Dedifferentiated amniotic fluid mesenchymal stem cell (primary cell): ENCODE results near the gene SLC19A1.

Experiments used
- DNase-seq: peaks from one replicate; pipeline ENCODE4 v3.0.0-alpha.2; 2016; ENCODE audit errors: extremely low spot score

Gene SLC19A1

DNA sequence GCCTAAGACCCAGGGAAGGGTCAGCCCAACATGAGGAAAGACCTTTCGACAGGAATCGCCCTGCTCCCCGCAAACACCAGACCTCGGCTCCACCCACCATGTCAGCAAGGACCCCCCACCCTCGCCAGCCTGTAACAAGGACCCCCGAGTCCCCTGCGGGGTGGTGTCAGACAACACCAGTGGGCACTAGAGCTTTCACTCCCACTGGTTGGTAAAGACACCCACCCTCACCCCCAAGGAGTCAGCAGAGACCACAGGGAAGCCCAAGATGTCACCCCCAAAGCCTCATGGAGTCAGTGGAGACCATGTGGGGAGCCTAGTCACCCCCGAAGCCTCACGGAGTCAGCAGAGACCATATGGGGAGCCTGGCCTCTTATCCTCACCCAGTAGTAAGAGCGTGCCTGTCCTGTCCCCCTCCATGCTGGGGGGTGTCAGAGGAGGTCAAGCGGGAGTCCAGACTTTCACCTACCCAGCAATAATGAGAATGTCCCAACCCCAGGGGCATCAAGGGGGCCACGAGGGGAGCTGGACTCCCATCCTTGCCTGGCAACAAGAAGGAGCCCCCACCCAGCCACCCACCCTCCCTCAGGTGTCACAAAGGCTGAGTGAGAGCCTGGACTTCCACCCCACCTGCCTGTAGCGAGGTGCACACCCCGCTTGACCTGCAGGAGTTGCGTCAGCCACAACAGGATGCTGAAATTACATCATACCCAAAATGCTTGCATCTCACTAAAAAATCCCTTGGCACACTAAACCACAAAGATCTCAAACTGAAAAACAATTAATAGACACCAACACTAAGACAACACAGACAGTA, 24.8 kb downstream of the SLC19A1 start:
- DNase-seq = no peak

DNA sequence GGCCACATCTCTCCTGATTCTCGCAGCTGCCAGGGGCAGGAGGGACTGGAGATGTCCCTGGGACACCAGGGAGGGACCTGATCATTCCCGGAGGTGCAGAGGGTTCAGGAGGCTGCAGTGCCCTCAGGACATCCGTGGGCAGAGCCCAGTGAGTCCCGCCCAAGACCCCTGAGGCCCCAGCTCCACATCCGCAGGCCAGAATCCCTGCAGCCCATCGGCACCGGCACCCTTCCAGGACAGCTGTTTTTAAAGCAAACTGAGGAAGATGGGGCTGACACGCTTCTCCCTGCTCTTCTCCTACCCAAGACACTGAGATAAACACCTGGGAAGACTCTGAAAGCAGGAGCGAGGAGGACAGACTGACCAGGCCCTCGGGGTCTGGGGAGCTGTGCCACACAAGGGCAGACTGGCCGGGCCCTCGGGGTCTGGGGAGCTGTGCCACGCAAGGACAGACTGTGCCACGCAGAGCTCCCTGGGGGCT, 25.5 kb downstream of the SLC19A1 start:
- no peak for DNase-seq

GRCh38 chr21:45516071-45516670, 26.1 kb downstream of the SLC19A1 start:
- no peak for DNase-seq

DNA sequence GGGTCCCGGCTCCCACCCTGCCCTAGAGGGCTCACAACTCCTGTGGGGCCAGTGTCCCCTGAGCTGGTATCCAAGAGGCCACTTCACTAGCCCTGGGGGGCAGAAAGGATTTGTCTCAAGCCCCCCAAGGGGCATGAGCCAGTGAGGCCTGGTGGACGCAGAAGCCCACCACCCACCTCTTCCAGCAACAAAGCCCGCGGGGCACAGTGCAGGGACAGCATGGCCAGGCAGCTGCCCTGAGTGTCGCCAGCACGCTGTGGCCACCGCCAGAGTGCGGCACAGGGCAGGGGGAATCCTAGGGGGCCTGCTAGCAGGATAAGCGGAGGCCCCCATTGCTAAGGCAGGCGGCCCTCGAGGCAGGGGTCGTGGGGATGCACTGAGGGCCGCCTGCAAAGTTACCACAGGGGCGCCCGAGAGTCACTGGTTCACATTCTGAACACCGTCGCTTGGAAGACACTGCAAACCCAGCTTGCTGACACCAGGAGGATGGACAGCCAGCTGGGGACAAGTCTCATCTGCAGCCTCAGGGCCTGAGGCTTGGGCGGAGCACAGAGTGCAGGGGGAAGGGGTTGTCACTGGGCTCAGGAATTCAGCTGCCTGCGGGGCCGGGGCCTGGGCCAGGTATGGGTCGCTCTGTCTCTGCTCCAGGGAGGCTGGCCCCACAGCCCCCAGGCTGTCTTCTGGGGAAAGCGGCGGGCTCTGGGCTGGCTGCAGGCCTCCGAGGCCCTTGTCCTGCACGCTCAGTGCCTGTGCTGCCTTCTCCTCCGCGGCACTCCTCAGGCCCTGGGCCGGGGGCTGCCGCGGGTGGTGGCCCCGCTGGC, 26.8 kb downstream of the SLC19A1 start:
- no peak for DNase-seq

- no peak for DNase-seq
Measured at GRCh38 chr21:45514311-45515021, 27.8 kb downstream of the SLC19A1 start.

- DNase-seq = no peak
Measured at GRCh38 chr21:45513741-45514310, 28.4 kb downstream of the SLC19A1 start.

DNA sequence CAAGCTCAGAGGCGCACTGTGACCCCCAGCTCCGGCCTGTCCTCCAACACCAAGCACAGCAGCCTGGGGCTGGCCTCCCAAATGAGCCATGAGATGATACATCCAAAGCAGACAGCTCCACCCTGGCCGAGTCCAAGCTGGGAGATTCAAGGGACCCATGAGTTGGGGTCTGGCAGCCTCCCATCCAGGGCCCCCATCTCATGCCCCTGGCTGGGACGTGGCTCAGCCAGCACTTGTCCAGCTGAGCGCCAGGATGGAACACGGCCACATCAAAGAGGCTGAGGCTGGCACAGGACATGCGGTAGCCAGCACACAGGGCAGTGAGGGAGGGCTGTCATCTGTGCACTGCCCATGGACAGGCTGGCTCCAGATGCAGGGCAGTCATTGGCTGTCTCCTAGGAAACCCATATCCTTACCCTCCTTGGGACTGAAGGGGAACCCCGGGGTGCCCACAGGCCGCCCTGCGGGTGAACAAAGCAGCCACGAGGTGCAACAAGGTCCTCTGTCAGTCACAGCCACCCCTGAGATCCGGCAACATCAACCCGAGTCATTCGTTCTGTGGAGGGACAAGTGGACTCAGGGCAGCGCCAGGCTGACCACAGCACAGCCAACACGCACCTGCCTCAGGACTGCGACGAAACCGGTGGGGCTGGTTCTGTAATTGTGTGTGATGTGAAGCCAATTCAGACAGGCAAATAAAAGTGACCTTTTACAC, 29.1 kb downstream of the SLC19A1 start:
- no peak for DNase-seq

- DNase-seq = no peak
Measured at GRCh38 chr21:45512626-45513002, 29.6 kb downstream of the SLC19A1 start.

DNA sequence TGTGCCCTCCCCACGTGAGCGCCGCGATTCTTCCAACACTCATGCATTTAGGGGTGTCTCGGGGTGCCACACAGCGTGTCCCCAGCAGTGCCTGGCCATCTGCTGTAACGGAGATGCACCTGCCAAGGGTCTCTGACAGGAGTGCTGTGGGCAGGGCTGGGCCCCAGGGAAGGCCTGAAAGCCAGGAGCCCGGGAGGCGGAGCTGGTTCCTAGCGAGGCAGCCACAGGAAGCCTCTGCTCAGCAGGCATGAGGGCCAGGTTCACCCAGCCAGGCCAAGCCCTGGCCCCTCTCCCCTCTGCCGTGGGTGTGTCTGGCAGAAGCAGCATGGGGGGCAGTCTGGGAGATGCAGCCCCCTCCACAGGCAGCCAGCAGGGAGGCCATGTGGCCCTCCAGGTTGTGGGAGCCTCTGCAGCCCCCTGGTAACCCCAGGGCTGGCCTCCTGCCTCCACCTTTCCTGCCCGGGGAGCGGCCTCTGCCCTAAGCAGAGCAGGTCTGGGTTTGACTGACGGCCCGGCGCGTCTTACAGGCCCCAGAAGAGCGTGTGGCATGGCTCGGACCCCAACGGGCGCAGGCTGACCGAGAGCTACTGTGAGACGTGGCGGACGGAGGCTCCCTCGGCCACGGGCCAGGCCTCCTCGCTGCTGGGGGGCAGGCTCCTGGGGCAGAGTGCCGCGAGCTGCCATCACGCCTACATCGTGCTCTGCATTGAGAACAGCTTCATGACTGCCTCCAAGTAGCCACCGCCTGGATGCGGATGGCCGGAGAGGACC, 30.4 kb downstream of the SLC19A1 start:
- no peak for DNase-seq

- DNase-seq = no peak
Measured at GRCh38 chr21:45511007-45511406, 31.2 kb downstream of the SLC19A1 start.

GRCh38 chr21:45510466-45510955, 31.7 kb downstream of the SLC19A1 start:
- DNase-seq = no peak

DNA sequence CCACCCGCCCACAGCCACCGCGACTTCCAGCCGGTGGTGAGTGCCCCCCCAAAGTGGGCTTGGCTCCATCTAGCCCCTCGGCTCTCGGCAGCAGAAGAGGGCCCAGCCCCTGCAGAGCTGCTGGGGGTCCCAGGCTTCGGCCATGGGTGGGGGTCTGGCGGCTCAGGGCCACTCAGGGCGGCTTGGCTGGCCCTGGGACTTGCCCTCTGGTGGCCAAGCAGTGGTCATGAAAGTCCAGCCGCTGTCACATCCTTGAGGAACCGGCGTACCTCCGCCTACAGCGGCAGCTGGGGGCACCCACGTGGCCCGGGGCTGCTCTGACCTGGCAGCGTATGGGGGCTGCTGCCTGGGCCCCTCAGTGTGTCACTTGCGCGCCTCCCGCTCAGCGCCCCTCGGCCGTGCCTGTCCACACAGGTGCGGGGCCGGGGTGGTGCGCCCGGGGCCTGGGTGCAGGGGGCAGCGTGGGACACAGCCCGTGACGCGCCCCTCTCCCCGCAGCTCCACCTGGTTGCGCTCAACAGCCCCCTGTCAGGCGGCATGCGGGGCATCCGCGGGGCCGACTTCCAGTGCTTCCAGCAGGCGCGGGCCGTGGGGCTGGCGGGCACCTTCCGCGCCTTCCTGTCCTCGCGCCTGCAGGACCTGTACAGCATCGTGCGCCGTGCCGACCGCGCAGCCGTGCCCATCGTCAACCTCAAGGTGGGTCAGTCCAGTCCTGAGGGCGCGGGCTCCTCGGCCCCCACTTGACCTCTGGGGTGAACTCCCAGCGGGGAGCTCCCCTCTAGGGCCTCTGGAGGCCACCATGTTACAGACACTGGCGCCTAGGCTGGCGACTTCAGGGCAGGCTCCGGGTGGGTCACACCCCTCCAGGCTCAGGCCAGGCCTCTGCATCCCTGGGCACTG, 32.4 kb downstream of the SLC19A1 start:
- no peak for DNase-seq

- no peak for DNase-seq
Measured at GRCh38 chr21:45508607-45509565, 33.4 kb downstream of the SLC19A1 start.

- no peak for DNase-seq
Measured at GRCh38 chr21:45507888-45508508, 34.2 kb downstream of the SLC19A1 start.

GRCh38 chr21:45507523-45507875, 34.7 kb downstream of the SLC19A1 start:
- no peak for DNase-seq

DNA sequence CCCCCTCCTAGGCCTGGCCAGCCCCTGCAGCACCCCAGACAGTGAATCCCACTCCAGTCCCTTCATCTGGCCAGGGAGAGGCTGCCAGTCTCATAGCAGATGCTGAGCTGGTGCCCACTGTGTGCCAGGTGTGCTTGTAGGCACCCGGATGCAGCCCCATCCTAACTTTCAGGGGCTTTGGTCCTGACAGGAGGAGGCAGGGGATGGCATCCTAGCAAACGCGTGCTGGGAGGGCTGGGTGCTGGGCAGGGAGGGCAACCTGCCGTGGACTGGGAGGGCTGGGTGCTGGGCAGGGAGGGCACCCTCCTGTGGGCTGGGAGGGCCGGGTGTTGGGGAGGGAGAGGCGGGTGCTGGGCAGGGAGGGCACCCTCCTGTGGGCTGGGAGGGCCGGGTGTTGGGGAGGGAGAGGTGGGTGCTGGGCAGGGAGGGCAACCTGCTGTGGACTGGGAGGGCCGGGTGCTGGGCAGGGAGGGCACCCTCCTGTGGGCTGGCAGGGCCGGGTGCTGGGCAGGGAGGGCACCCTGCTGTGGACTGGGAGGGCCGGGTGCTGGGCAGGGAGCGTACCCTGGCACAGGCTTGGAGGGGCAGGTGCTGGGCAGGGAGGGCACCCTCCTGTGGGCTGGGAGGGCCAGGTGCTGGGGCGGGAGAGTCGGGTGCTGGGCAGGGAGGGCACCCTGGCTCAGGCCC, 35.3 kb downstream of the SLC19A1 start:
- DNase-seq = no peak
